ENCODE data around the gene SORL1.

Gene SORL1

GRCh38 chr11:121625777-121626506 lies 173.8 kb downstream of the SORL1 start:
- Histone ChIP-seq H3K79me2 (ENCODE audit: insufficient read depth, low read length) (no peaks in the 10 kb centered on the region), H3K4me1 (ENCODE audit: insufficient read depth, low read length, poor library complexity, severe bottlenecking) (no peaks in the 10 kb centered on the region), H3K9ac (ENCODE audit: low read depth, low read length, poor library complexity, severe bottlenecking) (no peak overlapping the region), H3F3A (ENCODE audit: low read depth) (no peaks in the 10 kb centered on the region), H2AFZ (ENCODE audit: low read length) (no peak overlapping the region), H4K20me1 (ENCODE audit: insufficient read depth, low read length, poor library complexity, severe bottlenecking) (no peaks in the 10 kb centered on the region), H3K9me3 (ENCODE audit: insufficient read depth, low read depth, low read length) (no peaks in the 10 kb centered on the region), H3K4me2 (ENCODE audit: low read depth, low read length, poor library complexity, severe bottlenecking) (no peak overlapping the region), H3K9me2 (replicated peaks; ENCODE audit: low read depth, low read length) (no peaks in the 10 kb centered on the region), H3K4me3 (ENCODE audit: low read length, poor library complexity, severe bottlenecking) (no peak overlapping the region), H3K36me3 (ENCODE audit: insufficient read depth, low read length) (peaks cover 100% of the 10 kb centered on the region; the same call in 1 of the 2 replicates), H3K27me3 (ENCODE audit: insufficient read depth, low read length, poor library complexity, severe bottlenecking) (no peaks in the 10 kb centered on the region)
- TF ChIP-seq CTCF (conservative IDR thresholded peaks at IDR 0.05; ENCODE audit: low read length) (no peak), EZH2phosphoT487 (IDR thresholded peaks at IDR 0.05; ENCODE audit: borderline replicate concordance) (no peak)

- Histone ChIP-seq H4K20me1 (ENCODE audit: insufficient read depth, low read length, poor library complexity, severe bottlenecking) (no peaks in the 10 kb centered on the region), H3K9me3 (ENCODE audit: insufficient read depth, low read depth, low read length) (no peaks in the 10 kb centered on the region), H3K79me2 (ENCODE audit: insufficient read depth, low read length) (no peaks in the 10 kb centered on the region), H3K27me3 (ENCODE audit: insufficient read depth, low read length, poor library complexity, severe bottlenecking) (no peaks in the 10 kb centered on the region), H3K36me3 (ENCODE audit: insufficient read depth, low read length) (peaks cover 99% of the 10 kb centered on the region; the same call in 1 of the 2 replicates), H3K4me2 (ENCODE audit: low read depth, low read length, poor library complexity, severe bottlenecking) (no peak overlapping the region), H3K9me2 (replicated peaks; ENCODE audit: low read depth, low read length) (no peaks in the 10 kb centered on the region), H3K4me1 (ENCODE audit: insufficient read depth, low read length, poor library complexity, severe bottlenecking) (no peaks in the 10 kb centered on the region), H3F3A (ENCODE audit: low read depth) (no peaks in the 10 kb centered on the region), H3K9ac (ENCODE audit: low read depth, low read length, poor library complexity, severe bottlenecking) (no peak overlapping the region), H3K4me3 (ENCODE audit: low read length, poor library complexity, severe bottlenecking) (no peak overlapping the region), H2AFZ (ENCODE audit: low read length) (no peak overlapping the region)
- TF ChIP-seq CTCF (conservative IDR thresholded peaks at IDR 0.05; ENCODE audit: low read length) (no peak), EZH2phosphoT487 (IDR thresholded peaks at IDR 0.05; ENCODE audit: borderline replicate concordance) (no peak)
Observed at GRCh38 chr11:121626507-121626875, 174.4 kb downstream of the SORL1 start.

GRCh38 chr11:121626980-121627379 lies 174.9 kb downstream of the SORL1 start:
- Histone ChIP-seq H3K36me3 (ENCODE audit: insufficient read depth, low read length) (peaks cover 99% of the 10 kb centered on the region; the same call in 1 of the 2 replicates), H3K27me3 (ENCODE audit: insufficient read depth, low read length, poor library complexity, severe bottlenecking) (no peaks in the 10 kb centered on the region), H3K9me2 (replicated peaks; ENCODE audit: low read depth, low read length) (no peaks in the 10 kb centered on the region), H3K4me3 (ENCODE audit: low read length, poor library complexity, severe bottlenecking) (no peak overlapping the region), H3K9me3 (ENCODE audit: insufficient read depth, low read depth, low read length) (no peaks in the 10 kb centered on the region), H3F3A (ENCODE audit: low read depth) (no peaks in the 10 kb centered on the region), H3K9ac (ENCODE audit: low read depth, low read length, poor library complexity, severe bottlenecking) (no peak overlapping the region), H3K4me1 (ENCODE audit: insufficient read depth, low read length, poor library complexity, severe bottlenecking) (no peaks in the 10 kb centered on the region), H3K79me2 (ENCODE audit: insufficient read depth, low read length) (no peaks in the 10 kb centered on the region), H2AFZ (ENCODE audit: low read length) (no peak overlapping the region), H4K20me1 (ENCODE audit: insufficient read depth, low read length, poor library complexity, severe bottlenecking) (no peaks in the 10 kb centered on the region), H3K4me2 (ENCODE audit: low read depth, low read length, poor library complexity, severe bottlenecking) (no peak overlapping the region)
- TF ChIP-seq CTCF (conservative IDR thresholded peaks at IDR 0.05; ENCODE audit: low read length) (no peak), EZH2phosphoT487 (IDR thresholded peaks at IDR 0.05; ENCODE audit: borderline replicate concordance) (no peak)

Data from Loucy (cell line).